SJSA1 (cell line): Measurements from ENCODE around the gene ATF3. TPM values are rescaled to one million over a fixed set of nuclear protein-coding genes. Genes with fewer than 3 reads are reported as not detected.

ENCODE experiments used
- DNase-seq, 2 experiments: peaks; one replicate each; pipeline ENCODE4 v3.0.0-alpha.2; 2015 to 2020; ENCODE audit warnings: low spot score in 2 of 2, low read depth in 1 of 2
- H3K27ac ChIP-seq: fragments of 250-450 bp; sonication (Bioruptor Pico); 2 replicates; pipeline ENCODE4 v1.5.1; 2020; ENCODE audit warnings: mild to moderate bottlenecking, moderate library complexity
- H3K27me3 ChIP-seq: fragments of 250-450 bp; sonication (Bioruptor Pico); replicated peaks from 2 replicates; pipeline ENCODE4 v1.5.1; 2020; ENCODE audit warnings: mild to moderate bottlenecking, moderate library complexity
- H3K36me3 ChIP-seq: fragments of 250-450 bp; sonication (Bioruptor Pico); 2 replicates; pipeline ENCODE4 v1.5.1; 2020; ENCODE audit warnings: mild to moderate bottlenecking
- H3K4me1 ChIP-seq: fragments of 250-450 bp; sonication (Bioruptor Pico); replicated peaks from 2 replicates; pipeline ENCODE4 v1.6.1; 2021; ENCODE audit warnings: mild to moderate bottlenecking
- H3K4me3 ChIP-seq: fragments of 250-450 bp; sonication (Bioruptor Pico); 2 replicates; pipeline ENCODE4 v1.5.1; 2020; ENCODE audit warnings: mild to moderate bottlenecking
- H3K9me3 ChIP-seq: fragments of 250-450 bp; sonication (Bioruptor Pico); replicated peaks from 2 replicates; pipeline ENCODE4 v1.5.1; 2020; ENCODE audit warnings: mild to moderate bottlenecking
- total RNA-seq: library from RNA; depleted of rRNA; stranded (reverse); fragments of >200 nt; shearing (Covaris generic); gene quantifications from 2 replicates; pipeline ENCODE4 v1.2.3, GENCODE V29; 2014; rRNA removed

Gene ATF3, protein sequence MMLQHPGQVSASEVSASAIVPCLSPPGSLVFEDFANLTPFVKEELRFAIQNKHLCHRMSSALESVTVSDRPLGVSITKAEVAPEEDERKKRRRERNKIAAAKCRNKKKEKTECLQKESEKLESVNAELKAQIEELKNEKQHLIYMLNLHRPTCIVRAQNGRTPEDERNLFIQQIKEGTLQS
- total RNA-seq: 10.1 and 14.9 TPM in 2 replicates

DNA sequence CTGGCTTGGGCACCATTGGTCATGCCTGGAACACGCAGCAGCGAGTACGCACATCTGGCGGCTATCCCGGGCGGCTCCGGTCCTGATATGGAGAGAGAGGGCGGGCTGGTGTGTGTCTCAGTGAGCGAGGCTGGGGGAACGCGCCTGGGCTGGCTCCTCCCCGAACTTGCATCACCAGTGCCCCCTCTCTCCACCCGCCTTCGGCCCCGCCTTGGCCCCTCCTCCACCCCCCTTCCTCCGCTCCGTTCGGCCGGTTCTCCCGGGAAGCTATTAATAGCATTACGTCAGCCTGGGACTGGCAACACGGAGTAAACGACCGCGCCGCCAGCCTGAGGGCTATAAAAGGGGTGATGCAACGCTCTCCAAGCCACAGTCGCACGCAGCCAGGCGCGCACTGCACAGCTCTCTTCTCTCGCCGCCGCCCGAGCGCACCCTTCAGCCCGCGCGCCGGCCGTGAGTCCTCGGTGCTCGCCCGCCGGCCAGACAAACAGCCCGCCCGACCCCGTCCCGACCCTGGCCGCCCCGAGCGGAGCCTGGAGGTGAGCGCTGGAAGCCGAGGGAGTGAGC lies at the start of gene ATF3:
Gene ATF3 (plus strand): TSS at position 370 of the 567 bp plus-strand sequence. CDS start 6,261 bp downstream, outside the sequence.
- peaks cover 58% of the 10 kb centered on the region for H3K4me1 ChIP-seq
- H3K27ac ChIP-seq: peak within 1 kb of the TSS; percentile 97
- H3K36me3 ChIP-seq: peaks cover 4% of the 10 kb centered on the region; the same call in 1 of the 2 replicates
- H3K27me3 ChIP-seq: peaks cover 38% of the 10 kb centered on the region
- H3K4me3 ChIP-seq: peak within 1 kb of the TSS; percentile 64
- peak; percentile 97 to 100 for DNase-seq
- H3K9me3 ChIP-seq: no peaks in the 10 kb centered on the region

DNA sequence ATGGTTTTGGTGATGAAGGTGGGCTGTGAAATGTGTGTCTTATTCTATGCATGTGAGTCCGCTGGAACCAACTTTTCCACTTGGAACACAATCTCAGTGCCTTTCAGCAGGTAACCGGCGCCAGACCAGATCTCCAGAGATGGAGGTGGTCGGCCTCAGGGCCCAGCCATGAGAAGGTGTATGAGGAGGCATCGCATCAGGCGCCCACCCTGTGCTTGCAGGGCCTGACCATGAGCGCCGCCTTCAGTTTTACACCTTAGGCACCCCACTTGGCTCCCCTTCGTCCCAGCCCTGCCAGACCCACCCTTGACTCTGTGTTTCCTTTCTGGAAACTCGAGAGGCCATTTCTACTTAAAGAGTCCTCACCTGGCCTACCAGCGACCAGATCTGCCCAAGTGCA lies 48.6 kb upstream of the ATF3 start:
- no peak for DNase-seq
- H3K27ac ChIP-seq: no peak overlapping the region
- no peaks in the 10 kb centered on the region for H3K9me3 ChIP-seq
- H3K27me3 ChIP-seq: no peaks in the 10 kb centered on the region
- no peaks in the 10 kb centered on the region for H3K36me3 ChIP-seq
- H3K4me3 ChIP-seq: no peak overlapping the region
- H3K4me1 ChIP-seq: peaks cover 29% of the 10 kb centered on the region

DNA sequence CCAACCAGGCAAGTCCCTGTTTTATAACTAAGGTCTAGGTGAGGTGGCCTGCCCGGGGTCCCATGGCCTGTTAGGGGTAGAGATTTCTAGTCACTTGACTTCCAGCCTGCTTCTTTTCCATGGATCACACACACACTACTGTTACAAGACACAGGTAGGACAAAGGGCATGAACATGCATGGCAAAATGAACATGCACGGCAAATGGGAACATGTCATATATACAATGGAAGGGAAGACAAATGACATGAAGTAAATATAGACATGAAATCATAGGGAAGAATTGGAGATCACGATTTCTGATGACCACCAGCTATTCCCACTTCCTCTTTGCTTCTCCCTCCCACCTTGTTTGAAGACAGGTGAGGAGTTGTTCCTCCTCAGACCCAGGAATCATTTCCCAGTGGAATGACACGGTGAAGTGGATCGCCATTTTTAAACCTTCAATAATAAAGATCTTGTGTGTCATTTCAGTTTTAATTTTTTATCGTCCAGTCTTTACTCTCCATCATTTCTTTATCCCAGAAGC lies 47.6 kb upstream of the ATF3 start:
- H3K36me3 ChIP-seq: no peaks in the 10 kb centered on the region
- DNase-seq: no peak
- no peaks in the 10 kb centered on the region for H3K27me3 ChIP-seq
- H3K4me1 ChIP-seq: peaks cover 29% of the 10 kb centered on the region
- H3K4me3 ChIP-seq: no peak overlapping the region
- H3K27ac ChIP-seq: peak overlapping the region; percentile 75
- no peaks in the 10 kb centered on the region for H3K9me3 ChIP-seq

DNA sequence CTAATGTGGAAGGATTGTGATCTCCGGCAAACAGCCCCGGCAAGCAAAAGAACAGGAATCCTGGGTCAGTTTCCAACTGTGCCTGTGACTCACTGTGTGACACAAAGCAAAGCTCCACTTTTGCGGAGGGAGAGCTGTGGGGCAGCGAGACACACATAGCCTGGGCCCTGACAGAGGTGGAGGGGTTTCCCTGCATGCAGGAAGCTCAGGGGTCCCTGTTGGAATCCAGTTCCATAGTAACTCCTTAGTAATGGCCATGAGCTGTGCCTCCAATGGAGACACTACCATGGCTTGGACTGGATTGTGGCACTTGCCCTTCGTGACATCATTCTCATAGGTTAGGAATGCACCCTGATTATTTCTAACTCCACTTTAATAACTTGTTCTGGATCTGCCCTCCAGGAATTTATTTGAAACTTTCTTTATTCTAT lies 47.0 kb upstream of the ATF3 start:
- Histone ChIP-seq H3K27ac (peak overlapping the region; percentile 75), H3K9me3 (no peaks in the 10 kb centered on the region), H3K27me3 (no peaks in the 10 kb centered on the region), H3K4me3 (no peak overlapping the region), H3K4me1 (peaks cover 34% of the 10 kb centered on the region), H3K36me3 (no peaks in the 10 kb centered on the region)
- peak; percentile 72 to 85 for DNase-seq

DNA sequence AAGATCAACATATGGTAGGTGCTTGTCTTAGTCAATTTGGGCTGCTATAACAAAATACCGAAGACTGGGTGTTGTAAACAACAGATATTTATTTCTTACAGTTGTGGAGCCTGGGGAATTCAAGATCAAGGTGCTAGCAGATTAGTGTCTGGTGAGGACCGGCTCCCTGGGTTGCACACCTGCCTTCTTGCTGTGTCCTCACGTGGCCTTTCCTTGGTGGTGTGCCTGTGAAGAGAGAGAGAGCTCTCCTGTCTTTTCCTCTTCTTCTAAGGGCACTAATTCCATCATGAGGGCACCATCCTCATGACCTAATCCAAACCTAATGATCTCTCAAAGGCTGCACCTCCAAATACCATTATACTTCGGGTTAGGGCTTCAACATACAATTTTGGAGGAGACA lies 45.8 kb upstream of the ATF3 start:
- H3K27me3 ChIP-seq: no peaks in the 10 kb centered on the region
- H3K4me3 ChIP-seq: no peak overlapping the region
- no peak for DNase-seq
- H3K9me3 ChIP-seq: no peaks in the 10 kb centered on the region
- H3K36me3 ChIP-seq: no peaks in the 10 kb centered on the region
- H3K27ac ChIP-seq: no peak overlapping the region
- H3K4me1 ChIP-seq: peaks cover 42% of the 10 kb centered on the region

DNA sequence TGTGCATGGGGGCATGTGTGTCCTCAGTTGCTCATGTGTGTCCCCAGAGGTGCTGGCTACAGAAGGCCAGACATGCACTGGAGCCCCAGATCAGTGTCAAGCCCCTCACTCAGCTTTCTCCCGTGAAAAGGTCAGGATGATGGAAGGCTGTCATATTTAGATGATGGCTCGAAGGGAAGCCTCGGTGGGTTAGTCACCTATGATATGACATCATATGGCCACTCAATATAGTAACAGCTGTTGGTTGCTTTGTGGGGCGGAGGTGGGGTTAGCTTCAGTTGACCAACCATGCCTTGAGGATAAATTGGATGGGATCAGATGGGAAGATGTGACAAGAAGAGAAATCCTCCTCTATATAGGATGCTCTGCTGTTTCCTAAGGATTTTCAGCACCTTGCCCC lies 43.5 kb upstream of the ATF3 start:
- Histone ChIP-seq H3K9me3 (no peaks in the 10 kb centered on the region), H3K27me3 (no peaks in the 10 kb centered on the region), H3K36me3 (no peaks in the 10 kb centered on the region), H3K4me3 (no peak overlapping the region), H3K27ac (no peak overlapping the region), H3K4me1 (peaks cover 29% of the 10 kb centered on the region)
- DNase-seq: no peak

DNA sequence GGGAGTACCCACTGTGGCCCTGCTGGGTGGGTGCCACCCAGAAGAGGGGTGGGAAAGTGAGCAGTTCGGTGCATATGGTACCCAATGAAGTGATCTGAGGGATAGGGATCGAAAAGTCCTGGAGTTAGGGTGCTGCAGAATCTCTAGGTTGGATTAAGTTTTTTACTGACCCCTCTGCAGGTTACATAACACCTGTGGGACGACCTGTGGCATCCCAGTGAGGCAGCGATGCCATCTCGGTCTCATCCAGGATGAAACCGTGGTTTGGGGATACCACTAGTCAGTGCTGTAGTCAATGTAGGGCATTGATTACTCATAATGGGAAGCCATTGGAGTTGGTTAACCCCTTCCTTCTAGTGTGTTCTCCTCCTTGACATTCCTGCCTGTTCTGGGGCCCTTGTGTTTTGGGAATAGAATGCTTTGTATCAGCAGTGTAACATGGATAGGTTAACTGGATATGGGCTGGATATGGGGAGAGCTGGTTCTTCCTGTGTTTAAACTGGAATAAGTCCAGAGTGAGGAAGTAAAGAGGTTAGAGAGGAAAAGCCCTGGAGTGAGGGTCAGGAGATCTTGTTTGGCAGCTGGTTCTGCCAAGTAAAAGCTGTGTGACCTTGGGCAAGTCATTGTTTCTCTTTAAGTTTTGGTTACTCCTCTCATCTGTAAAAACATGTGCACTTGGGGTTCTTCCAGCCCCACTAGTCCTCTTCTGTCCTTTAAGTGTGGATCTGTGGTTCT lies 42.8 kb upstream of the ATF3 start:
- DNase-seq: no peak
- Histone ChIP-seq H3K27me3 (no peaks in the 10 kb centered on the region), H3K9me3 (no peaks in the 10 kb centered on the region), H3K4me3 (no peak overlapping the region), H3K4me1 (peaks cover 29% of the 10 kb centered on the region), H3K27ac (no peak overlapping the region), H3K36me3 (no peaks in the 10 kb centered on the region)

DNA sequence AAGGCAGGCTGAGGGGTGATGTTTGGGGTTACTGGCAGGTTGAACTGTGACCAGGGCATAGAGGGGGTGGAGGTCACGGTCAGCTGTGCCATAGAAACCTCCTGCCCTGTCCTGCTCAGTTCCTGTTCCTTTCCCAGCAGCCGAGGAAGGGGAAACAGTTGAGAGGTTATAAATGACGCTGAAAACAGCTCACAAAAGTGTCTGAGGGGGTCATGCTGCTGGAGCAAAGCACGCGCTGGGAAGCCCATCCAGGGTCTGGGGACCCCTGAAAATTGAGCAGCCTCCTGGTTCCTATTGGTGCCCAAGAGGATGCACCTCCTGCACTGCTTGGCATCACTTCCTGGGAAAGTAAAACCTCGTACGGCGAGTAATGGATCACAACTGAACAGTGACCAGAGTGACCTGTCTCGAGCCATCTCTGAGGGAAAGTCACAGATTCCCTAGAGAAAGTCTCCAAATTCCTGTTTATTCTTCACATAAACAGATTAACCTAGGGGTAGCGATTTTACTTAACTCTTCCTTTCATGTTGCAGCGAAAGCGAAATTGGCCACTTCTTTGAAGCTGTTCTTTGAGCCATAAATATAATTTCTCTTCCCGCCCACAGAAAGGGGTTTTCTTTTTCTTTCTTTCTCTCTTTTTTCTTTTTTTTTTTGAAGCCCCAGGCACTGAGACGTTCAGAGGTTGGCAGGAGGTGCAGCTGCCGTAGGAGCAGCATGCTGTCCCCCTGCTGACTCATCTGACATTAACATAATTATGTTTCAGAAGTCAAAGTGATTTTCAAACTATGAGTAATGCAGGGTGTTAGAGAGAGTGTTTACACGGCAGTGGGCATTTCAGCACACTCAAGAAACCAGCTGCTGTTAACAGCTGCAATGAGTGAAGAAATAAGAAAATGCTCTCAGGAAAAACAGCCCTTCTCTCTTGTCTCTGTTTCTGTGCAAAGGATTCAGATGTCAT lies 41.8 kb upstream of the ATF3 start:
- peak; percentile 56 to 74 for DNase-seq
- H3K4me3 ChIP-seq: peak overlapping the region; percentile 33
- no peaks in the 10 kb centered on the region for H3K36me3 ChIP-seq
- no peaks in the 10 kb centered on the region for H3K27me3 ChIP-seq
- peak overlapping the region; percentile 47 for H3K27ac ChIP-seq
- H3K4me1 ChIP-seq: peaks cover 19% of the 10 kb centered on the region
- no peaks in the 10 kb centered on the region for H3K9me3 ChIP-seq

DNA sequence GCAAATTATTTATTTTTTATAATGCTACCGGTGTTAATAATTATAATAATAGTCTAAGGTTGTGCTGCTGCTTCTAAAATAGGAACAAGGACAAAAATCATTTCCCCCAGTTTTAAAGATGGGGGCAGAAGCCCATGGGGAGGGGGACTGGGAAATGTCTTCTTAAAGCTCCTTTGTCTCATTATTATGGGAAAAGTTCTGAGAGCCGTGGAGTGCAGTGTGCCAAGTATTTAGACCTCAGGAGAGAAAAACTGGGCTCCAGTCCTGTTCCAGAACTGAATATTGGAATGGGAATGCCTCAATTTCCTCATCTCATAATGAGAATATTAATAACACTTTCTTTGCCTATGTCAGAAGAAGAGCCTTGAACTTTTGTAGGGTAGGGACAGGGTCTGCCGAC lies 40.9 kb upstream of the ATF3 start:
- no peak overlapping the region for H3K4me3 ChIP-seq
- no peaks in the 10 kb centered on the region for H3K36me3 ChIP-seq
- peak overlapping the region; percentile 47; the same call in 1 of the 2 replicates for H3K27ac ChIP-seq

DNA sequence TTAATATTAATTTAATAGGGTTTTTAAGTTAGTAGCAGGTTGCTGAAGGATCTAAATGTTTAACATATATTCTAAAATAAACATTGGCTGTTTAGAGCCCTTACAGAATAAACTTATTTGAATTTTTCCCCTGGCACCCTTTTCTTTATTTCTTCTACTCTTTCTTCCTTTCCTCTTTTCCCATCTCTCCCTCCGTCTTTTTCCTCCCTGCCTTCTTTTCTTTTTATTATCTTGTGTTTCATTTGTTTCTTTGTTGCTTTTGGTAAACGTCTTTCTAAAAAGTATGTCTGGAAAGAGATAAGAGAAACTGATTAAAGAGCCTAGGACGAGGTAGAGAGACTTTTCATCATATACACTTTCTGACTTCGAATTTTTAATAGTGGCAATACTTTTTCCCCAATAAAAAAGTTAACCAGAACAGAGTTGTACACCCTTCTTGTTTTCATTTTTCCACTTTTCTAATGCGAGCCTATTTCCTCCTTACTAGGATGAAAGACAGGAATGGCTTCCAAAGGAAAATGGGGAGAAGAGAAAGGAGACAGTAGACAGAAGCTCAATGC lies 39.5 kb upstream of the ATF3 start:
- Histone ChIP-seq H3K27me3 (no peaks in the 10 kb centered on the region), H3K27ac (no peak overlapping the region), H3K4me3 (no peak overlapping the region), H3K36me3 (no peaks in the 10 kb centered on the region), H3K9me3 (no peaks in the 10 kb centered on the region), H3K4me1 (peaks cover 14% of the 10 kb centered on the region)
- no peak for DNase-seq

More for the DNA sequence above, 40.9 kb upstream of the ATF3 start:
- no peak for DNase-seq
- no peaks in the 10 kb centered on the region for H3K27me3 ChIP-seq
- H3K9me3 ChIP-seq: no peaks in the 10 kb centered on the region
- H3K4me1 ChIP-seq: peaks cover 14% of the 10 kb centered on the region

DNA sequence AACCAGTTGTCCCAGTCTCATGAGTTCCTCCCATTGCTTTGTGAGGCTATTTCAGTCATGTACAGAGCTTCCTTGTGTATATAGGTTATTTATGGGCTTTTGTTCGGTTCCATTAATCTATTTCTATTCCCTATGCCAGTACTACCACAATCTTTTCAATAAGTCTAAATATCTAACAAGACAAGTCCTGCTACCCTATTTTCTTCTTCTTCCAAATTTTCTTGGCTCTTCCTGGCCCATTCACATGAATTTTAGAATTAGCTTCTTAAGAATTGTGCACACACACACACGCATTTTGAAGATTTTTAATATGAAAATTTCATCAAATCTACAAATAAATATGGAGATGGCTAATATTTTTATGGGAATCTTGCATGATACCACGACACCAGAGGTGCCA lies 33.8 kb upstream of the ATF3 start:
- Histone ChIP-seq H3K9me3 (no peaks in the 10 kb centered on the region), H3K36me3 (no peaks in the 10 kb centered on the region), H3K27me3 (no peaks in the 10 kb centered on the region), H3K4me1 (peaks cover 3% of the 10 kb centered on the region; the same call in 1 of the 2 replicates), H3K27ac (no peak overlapping the region), H3K4me3 (no peak overlapping the region)
- no peak for DNase-seq

DNA sequence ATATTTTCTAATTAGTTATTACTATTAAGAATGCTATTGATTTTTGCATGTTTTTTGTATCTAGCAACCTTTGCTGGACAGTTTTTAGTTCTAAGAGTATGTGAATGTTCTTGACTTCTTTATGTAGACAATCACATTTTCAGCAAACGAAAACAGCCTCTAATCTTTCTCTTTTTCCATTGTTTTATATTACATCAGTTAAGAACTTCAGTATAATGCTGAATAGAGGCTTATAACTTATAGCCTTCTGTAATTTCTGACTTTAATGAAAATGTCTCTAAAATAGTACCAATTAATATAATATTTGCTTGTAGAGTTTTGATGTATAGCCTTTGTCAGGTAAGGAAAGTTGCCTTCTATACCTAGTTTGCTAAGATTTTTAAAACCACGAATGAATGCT lies 33.2 kb upstream of the ATF3 start:
- no peaks in the 10 kb centered on the region for H3K9me3 ChIP-seq
- no peaks in the 10 kb centered on the region for H3K27me3 ChIP-seq
- peaks cover 9% of the 10 kb centered on the region for H3K4me1 ChIP-seq
- no peak overlapping the region for H3K4me3 ChIP-seq
- H3K36me3 ChIP-seq: no peaks in the 10 kb centered on the region
- DNase-seq: no peak
- H3K27ac ChIP-seq: no peak overlapping the region

DNA sequence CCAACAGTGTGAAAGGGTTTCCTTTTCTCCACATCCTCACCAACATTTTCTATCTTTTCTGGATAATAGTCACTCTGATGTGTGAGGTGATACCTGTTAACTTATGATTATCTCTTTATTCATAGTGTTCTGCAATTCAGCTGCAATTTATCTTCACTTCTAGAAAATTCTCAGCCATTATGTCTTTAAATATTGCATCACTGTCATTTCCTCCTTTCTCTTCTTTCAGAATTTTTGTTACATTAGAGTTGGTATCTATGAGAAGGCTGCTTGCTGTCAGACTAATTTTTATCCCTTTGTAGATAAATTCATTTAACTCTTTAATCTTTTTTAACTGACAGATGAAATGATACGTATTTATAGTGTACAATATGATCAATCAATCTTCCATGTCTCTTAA lies 30.5 kb upstream of the ATF3 start:
- peaks cover 12% of the 10 kb centered on the region for H3K4me1 ChIP-seq
- H3K4me3 ChIP-seq: no peak overlapping the region
- no peaks in the 10 kb centered on the region for H3K27me3 ChIP-seq
- DNase-seq: no peak
- no peaks in the 10 kb centered on the region for H3K9me3 ChIP-seq
- H3K36me3 ChIP-seq: no peaks in the 10 kb centered on the region
- no peak overlapping the region for H3K27ac ChIP-seq
